Neural progenitor cell (in vitro differentiated cells): ENCODE data around the gene DDX28.

Experiments
- CTCF ChIP-seq: fragments of 200-600 bp; sonication (generic); IDR thresholded peaks from 2 replicates; pipeline ENCODE4 v1.5.1; 2017; ENCODE audit warnings: antibody characterized with exemption, mild to moderate bottlenecking
- EZH2 ChIP-seq: fragments of 200-600 bp; sonication (generic); IDR thresholded peaks from 2 replicates; pipeline ENCODE4 v1.6.1; 2017; ENCODE audit warnings: antibody characterized with exemption, mild to moderate bottlenecking, moderate library complexity
- EZH2phosphoT487 ChIP-seq: fragments of 200-600 bp; sonication (generic); IDR thresholded peaks from 2 replicates; pipeline ENCODE4 v1.6.1; 2017; ENCODE audit warnings: antibody characterized with exemption

GRCh38 chr16:67992661-67993206 lies 30.3 kb downstream of the DDX28 start:
- no peak for TF ChIP-seq CTCF
- TF ChIP-seq EZH2: no peak
- TF ChIP-seq EZH2phosphoT487: no peak
